ENCODE data around the gene AMPD2.

The AMPD2 gene

DNA sequence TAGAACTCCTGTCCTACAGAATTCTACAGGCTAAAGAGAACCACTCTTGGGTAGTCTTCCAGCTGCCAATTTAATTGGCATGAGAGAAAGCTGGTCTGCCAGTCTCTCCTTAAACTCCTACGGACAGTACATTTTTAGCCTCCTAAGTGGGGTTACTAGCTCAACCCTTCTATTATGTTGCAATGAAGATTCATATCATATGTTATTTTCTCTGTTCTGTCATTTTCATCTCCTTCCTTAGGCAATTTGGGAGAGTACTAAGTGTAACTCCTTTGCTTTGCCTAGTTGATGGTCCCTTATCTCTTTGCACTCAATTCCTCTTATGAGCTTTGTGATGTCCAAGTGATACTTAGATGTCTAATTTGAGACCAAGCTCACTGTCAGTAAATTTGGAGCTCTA is 14.3 kb upstream of the AMPD2 start:
- Mint-ChIP-seq H3K4me1 (peaks cover 10% of the 10 kb centered on the region), H3K27ac (no peak overlapping the region), H3K9me3 (no peaks in the 10 kb centered on the region), H3K4me3 (no peak overlapping the region), H3K36me3 (peaks cover 4% of the 10 kb centered on the region), H3K27me3 (no peaks in the 10 kb centered on the region)
- no peak for DNase-seq
- CTCF ChIA-PET: interaction anchor here (1.1 kb wide), 1 partner anchor 25 kb away, joined by 3 read pairs; no protein-coding TSS in a partner anchor

DNA sequence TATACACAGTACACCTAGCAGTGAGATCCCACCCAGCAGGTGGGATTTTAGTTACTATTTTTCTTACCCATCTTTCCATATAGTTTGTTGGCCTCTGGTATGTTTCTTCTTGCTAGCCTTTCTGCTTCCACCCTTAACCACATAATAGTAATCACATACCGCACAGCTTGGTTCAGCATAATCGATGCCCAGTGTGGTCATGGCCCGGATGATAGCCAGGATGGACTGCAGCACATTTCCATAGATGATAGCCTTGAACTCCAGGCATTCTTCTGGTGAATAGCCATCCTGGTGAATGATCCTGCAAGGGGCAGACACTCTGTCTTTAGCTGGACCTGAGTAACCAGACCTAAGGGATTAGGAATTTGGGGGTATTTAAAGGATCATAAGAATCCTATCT is 9.8 kb upstream of the AMPD2 start:
- CTCF ChIA-PET: interaction anchor here (1.4 kb wide), 1 partner anchor 9 kb away, joined by 4 read pairs; no protein-coding TSS in a partner anchor
- Mint-ChIP-seq H3K4me3 (no peak overlapping the region), H3K27me3 (peaks cover 28% of the 10 kb centered on the region)

DNA sequence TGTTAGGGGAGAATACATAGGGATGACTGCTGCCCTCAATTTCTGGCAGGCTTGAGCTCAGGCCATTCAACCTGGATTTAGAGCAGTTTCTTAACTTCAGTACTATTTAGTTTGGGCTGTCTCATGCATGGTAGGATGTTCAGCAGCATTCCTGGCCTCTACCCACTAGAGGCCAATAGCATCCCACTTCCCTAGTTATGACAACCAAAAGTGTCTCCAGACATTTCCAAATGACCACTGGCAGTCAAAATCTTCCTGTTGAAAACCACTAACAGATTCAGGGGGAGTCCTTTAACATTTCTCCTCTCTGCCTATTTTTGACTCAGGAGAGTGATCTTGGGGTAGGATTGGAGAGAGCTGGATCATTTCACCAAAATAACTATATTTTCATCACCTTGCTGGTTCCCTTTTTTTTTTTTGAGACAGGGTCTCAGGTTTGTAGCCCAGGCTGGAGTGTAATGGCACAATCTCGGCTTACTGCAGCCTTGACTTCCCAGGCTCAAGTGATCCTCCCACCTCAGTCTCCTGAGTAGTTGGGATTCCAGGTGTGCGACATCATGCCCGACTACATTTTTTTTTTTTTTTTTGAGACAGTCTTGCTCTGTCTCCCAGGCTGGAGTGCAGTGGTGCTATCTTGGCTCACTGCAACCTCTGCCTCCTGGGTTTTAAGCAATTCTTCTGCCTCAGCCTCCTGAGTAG is 8.9 kb upstream of the AMPD2 start:
- peaks cover 28% of the 10 kb centered on the region for H3K27me3 Mint-ChIP-seq
- no peak for DNase-seq
- H3K4me1 Mint-ChIP-seq: peaks cover 3% of the 10 kb centered on the region
- H3K27ac Mint-ChIP-seq: no peak overlapping the region
- H3K9me3 Mint-ChIP-seq: no peaks in the 10 kb centered on the region
- no peak overlapping the region for H3K4me3 Mint-ChIP-seq
- H3K36me3 Mint-ChIP-seq: no peaks in the 10 kb centered on the region
- CTCF ChIA-PET: interaction anchor here (0.7 to 1.5 kb wide), 2 partner anchors 19 to 30 kb away, joined by 4 to 6 read pairs; no protein-coding TSS in a partner anchor

More for the DNA sequence above, 9.8 kb upstream of the AMPD2 start:
- no peak for DNase-seq
- no peaks in the 10 kb centered on the region for H3K9me3 Mint-ChIP-seq
- H3K36me3 Mint-ChIP-seq: no peaks in the 10 kb centered on the region
- no peak overlapping the region for H3K27ac Mint-ChIP-seq
- H3K4me1 Mint-ChIP-seq: no peaks in the 10 kb centered on the region

DNA sequence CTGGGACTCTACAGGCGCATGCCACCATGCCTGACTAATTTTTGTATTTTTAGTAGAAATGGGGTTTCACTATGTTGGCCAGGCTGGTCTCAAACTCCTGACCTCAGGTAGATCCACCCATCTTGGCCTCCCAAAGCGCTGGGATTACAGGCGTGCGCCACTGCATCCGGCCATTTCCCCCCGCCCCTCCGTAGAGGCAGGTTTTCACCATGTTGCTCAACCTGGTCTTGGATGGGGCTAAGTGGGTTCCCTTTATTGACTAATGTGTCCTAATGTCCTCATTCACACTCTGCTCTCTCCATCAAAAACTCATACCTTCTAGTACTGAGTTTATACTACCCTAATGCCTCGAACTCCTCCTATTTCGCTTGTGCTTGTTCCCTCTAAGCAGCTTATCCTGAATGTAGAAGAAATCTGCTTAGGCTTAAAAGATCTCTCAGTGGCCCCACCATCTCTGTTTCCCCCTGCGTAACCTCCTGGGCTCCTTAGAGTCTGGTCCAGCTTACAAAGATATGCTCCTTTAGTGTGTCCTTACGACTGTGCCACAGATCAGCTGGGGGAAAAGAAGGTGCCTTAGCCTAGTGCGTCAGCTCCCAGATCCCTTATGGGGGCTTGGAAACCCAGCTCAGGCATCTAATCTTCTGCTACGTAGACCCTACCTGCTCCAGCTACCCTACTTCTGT is 8.2 kb upstream of the AMPD2 start:
- Mint-ChIP-seq H3K27me3 (peaks cover 28% of the 10 kb centered on the region), H3K4me1 (peaks cover 10% of the 10 kb centered on the region), H3K9me3 (no peaks in the 10 kb centered on the region), H3K27ac (no peak overlapping the region), H3K36me3 (no peaks in the 10 kb centered on the region), H3K4me3 (no peak overlapping the region)
- CTCF ChIA-PET: interaction anchor here (1.5 kb wide), 1 partner anchor 29 kb away, joined by 6 read pairs; no protein-coding TSS in a partner anchor
- DNase-seq: no peak

DNA sequence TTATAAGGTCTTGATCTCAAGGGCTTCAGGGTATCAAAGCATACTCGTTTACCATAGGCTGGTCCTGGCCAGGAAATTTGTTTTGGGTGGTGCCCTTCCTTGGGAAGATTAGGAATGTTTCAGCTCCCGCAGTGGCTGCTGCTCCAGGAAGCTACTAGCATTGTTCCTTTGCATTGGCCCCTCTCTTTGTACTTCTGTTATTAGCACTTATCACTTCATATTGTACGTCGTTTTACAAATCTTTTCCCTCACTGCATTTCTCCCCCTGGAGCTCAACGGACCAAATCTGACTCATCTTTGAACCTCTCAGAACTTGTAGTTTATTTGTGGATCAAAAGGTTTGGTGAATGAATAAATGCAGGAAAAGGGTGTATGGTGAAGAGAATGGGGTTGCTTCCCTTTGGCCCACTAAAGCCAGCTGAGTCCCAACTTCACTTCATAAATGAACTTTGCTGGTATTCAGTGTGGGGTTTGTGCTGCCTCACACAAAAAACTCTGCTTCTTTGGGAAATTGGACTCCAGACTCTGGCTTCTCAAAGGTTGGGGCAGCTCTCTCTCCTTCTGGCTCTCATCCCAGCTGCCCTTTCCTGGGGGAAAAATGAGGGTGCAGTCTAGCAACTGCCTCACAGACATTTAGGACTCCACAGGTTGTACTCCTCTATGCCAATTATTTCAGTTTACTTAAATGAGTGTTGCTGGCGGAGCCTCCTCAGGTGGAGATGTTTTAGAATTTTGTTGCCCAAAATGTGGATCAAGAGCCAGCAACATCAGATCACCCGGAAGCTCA is 6.1 kb upstream of the AMPD2 start:
- Mint-ChIP-seq H3K9me3 (no peaks in the 10 kb centered on the region), H3K4me3 (no peak overlapping the region), H3K27me3 (peaks cover 28% of the 10 kb centered on the region), H3K4me1 (peaks cover 26% of the 10 kb centered on the region), H3K36me3 (no peaks in the 10 kb centered on the region), H3K27ac (no peak overlapping the region)
- DNase-seq: no peak
- CTCF ChIA-PET: interaction anchor here (1.0 to 2.6 kb wide), 4 partner anchors 17 to 161 kb away, joined by 3 to 9 read pairs (median 3); no protein-coding TSS in a partner anchor

DNA sequence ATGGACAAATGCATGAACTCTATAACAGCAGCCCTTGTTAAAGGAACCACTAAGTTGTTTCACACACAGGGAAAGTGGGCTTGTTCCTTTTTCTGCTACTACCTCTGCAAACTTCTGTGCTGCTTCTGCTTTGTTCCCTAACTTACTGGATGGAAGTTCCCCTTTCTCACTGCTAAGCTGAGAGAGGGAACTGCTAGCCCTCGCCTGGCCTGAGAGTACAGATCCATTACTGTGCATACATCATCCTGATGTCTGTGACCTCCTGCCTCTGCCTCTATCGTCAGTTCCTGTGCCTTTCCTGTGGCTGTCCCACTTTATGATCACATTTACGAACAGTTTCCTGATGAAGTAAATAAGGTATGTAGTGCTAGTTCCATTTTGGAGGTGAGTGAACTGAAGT is 3.8 kb upstream of the AMPD2 start:
- DNase-seq: peak; percentile 26
- peaks cover 39% of the 10 kb centered on the region for H3K4me1 Mint-ChIP-seq
- CTCF ChIA-PET: interaction anchor here (1.0 to 2.6 kb wide), 2 partner anchors 68 to 70 kb away, joined by 3 to 12 read pairs; partner anchors contain the start of gene GNAI3
- no peak overlapping the region for H3K27ac Mint-ChIP-seq
- peaks cover 27% of the 10 kb centered on the region for H3K27me3 Mint-ChIP-seq
- peaks cover 2% of the 10 kb centered on the region for H3K36me3 Mint-ChIP-seq
- no peak overlapping the region for H3K4me3 Mint-ChIP-seq
- no peaks in the 10 kb centered on the region for H3K9me3 Mint-ChIP-seq

DNA sequence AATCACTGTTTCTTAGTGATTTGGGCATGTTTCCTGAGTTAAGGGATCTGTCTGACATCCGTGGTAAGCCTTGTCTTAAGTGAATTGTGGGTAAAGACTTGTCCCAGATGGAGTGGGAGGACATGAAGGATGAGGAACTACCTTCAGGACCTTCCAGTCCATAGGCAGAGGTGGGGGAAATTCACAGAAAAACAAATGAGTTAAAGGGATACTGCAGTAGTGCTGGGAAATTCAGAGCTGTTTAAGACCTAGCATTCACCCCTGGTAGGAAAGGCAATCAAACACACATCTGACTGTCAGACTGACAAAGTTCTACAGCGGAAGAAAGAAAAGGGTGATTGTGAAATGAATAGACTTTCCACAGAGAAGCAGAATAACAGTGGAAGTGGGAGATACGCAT is 3.2 kb upstream of the AMPD2 start:
- DNase-seq: no peak
- H3K4me3 Mint-ChIP-seq: no peak overlapping the region
- peaks cover 22% of the 10 kb centered on the region for H3K27me3 Mint-ChIP-seq
- H3K27ac Mint-ChIP-seq: no peak overlapping the region
- H3K9me3 Mint-ChIP-seq: no peaks in the 10 kb centered on the region
- H3K36me3 Mint-ChIP-seq: peaks cover 2% of the 10 kb centered on the region
- peaks cover 40% of the 10 kb centered on the region for H3K4me1 Mint-ChIP-seq
- CTCF ChIA-PET: interaction anchor here (1.0 to 2.6 kb wide), 6 partner anchors 8 to 123 kb away, joined by 3 to 12 read pairs (median 4); partner anchors contain the start of gene GNAI3

DNA sequence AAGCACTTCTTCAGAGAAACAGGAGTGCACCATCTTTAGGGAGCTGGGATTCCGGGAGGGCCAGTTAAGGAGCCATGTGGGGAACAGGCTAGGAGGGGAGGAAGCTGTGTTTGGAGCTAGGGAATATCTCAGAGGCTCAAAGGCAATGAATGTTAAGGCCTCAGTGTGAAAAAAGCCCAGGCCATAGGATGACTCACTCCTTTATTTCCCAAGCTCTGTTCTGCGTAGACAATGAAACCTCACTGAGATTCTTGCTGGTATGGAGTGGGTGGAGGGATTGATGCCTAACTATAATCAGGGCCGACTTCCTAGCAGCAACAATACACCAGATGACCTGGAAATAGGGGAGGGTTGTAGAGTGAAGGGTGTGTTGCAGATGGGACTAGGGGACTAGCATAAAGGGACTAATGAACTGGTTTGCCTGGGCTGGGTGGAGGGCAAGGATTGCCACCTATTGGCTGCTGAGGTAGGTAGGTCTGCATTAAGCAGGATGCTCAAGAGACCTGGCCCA is 2.3 kb upstream of the AMPD2 start:
- DNase-seq: peak; percentile 20
- Mint-ChIP-seq H3K36me3 (peaks cover 6% of the 10 kb centered on the region), H3K27ac (peak overlapping the region; percentile 56), H3K4me3 (no peak overlapping the region), H3K9me3 (no peaks in the 10 kb centered on the region), H3K4me1 (peaks cover 49% of the 10 kb centered on the region), H3K27me3 (peaks cover 12% of the 10 kb centered on the region)
- CTCF ChIA-PET: interaction anchor here (1.1 to 2.6 kb wide), 5 partner anchors 9 to 124 kb away, joined by 3 to 12 read pairs (median 4); no protein-coding TSS in a partner anchor

DNA sequence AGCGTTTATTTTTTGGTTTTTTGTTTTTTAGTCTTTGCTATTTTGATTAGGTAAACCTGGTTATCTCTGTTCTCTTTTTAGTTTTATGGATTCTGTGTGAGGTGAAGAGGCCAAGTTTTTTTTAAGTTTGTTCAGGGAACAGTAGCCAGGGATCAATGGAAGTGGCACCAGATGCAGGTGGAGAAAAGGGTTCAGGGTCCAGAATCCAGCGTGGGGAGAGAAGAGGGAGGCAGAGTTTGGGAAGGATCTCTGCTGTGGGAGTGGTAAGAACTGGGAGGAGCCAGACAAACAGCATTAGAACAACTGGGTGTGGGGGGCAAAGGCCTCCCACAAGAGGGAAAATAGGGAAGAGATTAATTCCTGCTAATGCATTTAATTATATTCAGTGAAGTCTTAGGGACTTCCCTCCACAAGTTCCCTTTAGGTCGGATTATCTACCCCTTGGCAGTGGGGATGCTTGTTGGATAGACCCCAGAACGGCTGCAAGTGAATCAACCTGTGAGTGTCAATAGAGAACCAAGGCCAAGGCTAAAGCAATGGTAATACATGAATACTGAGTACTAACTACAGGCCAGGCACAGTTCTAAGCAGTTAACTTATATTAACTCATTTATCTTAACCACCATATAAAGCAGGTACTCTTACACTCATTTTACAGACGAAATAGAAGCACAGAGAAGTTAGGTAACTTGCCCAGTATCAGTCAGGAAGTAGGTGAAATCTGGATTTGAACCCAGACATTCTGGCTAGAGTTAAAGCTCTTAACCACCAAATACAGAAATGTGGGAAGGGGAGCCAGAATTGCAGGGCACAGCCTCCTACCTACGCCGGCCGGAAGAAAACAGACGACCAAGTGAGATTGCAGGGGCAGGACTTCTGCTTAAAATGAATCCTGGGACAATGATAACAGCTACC is 719 bp upstream of the AMPD2 start:
- Mint-ChIP-seq H3K27ac (peak overlapping the region; percentile 93), H3K27me3 (peaks cover 2% of the 10 kb centered on the region), H3K36me3 (peaks cover 9% of the 10 kb centered on the region), H3K9me3 (no peaks in the 10 kb centered on the region), H3K4me3 (peak overlapping the region; percentile 96), H3K4me1 (peaks cover 64% of the 10 kb centered on the region)
- DNase-seq: peak; percentile 29
- CTCF ChIA-PET: interaction anchor here (1.8 to 1.9 kb wide), 2 partner anchors 21 to 122 kb away, joined by 4 to 12 read pairs; no protein-coding TSS in a partner anchor

DNA sequence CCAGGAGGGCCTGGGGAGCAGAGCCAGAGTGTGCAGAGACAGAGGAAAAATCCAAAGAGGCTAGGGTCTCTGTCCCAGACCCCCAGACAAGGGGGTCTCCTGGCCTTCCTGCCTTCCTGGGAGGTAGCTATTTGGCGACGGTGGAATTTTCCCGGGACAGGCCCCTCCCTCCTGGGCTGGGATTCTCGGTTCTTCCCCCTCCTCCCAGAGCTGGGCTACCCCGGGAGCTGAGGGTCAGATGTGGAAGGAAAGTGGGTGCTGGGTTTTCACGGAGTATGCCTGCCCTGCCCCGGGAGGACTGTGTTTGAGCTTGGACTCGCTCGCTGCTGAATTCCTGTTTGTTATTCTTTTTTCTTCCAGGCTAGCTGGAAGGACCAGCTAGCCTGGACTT is 759 bp downstream of the AMPD2 start:
- Mint-ChIP-seq H3K36me3 (peaks cover 9% of the 10 kb centered on the region), H3K4me1 (peaks cover 77% of the 10 kb centered on the region), H3K27me3 (no peaks in the 10 kb centered on the region), H3K27ac (peak overlapping the region; percentile 93), H3K4me3 (peak overlapping the region; percentile 96), H3K9me3 (no peaks in the 10 kb centered on the region)
- CTCF ChIA-PET: interaction anchor here (0.7 to 1.9 kb wide), 7 partner anchors 11 to 156 kb away, joined by 3 to 12 read pairs (median 4); partner anchors contain the start of gene GNAI3
- no peak for DNase-seq

DNA sequence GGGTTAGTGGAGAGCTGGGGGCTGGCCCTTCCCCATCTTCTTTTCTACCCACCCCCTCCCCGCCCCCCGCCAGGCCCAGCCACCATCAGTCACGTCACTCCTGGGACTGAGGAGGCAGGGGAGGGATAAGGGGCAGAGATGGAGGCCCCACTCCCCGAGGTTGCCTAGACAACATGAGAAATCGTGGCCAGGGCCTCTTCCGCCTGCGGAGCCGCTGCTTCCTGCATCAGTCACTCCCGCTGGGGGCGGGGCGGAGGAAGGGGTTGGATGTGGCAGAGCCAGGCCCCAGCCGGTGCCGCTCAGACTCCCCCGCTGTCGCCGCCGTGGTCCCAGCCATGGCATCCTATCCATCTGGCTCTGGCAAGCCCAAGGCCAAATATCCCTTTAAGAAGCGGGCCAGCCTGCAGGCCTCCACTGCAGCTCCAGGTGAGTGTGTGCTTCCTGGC is 1.2 kb downstream of the AMPD2 start:
- DNase-seq: peak; percentile 99
- Mint-ChIP-seq H3K27me3 (no peaks in the 10 kb centered on the region), H3K4me3 (peak overlapping the region; percentile 96), H3K9me3 (no peaks in the 10 kb centered on the region), H3K27ac (peak overlapping the region; percentile 93), H3K4me1 (peaks cover 77% of the 10 kb centered on the region), H3K36me3 (peaks cover 10% of the 10 kb centered on the region)
- CTCF ChIA-PET: interaction anchor here (0.7 to 1.9 kb wide), 7 partner anchors 10 to 156 kb away, joined by 3 to 12 read pairs (median 4); partner anchors contain the start of gene GNAI3

DNA sequence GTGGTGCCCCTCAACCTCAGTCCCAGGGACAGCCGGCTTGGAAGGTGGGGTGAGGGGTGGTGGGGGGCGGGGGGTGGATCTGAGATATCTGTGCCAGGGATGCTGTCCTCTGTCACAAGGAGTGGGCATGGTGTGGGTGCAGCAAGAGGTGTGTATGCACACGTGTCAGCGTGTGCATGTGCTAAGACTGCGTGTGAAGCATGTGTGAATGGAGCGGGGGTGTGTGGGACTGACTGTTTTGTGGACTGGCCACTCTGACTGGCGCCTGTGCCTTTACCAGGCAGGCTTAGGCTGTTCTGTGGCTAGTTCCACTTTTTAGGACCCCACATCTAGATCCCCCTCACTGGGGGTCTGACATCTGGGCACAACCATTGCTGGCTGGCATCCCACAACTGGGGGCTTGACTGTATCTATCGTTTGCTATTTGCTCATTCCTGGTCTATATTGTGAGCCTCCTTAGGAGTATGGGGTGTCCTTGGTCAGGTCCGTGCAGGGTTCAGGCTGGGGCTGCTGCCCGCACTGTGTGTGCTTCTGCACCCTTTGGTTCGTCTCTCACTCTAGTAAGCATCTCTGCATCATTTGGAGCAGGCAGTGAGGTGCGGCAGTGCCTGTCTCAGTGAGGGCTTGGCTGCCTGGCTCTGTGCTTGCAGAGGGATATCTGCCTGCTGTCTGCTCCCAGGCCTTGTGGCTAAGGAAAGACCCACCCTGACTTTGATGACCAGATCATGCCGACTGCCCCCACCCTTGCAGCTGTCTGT is 1.9 kb downstream of the AMPD2 start:
- H3K4me1 Mint-ChIP-seq: peaks cover 74% of the 10 kb centered on the region
- peak overlapping the region; percentile 96 for H3K4me3 Mint-ChIP-seq
- no peaks in the 10 kb centered on the region for H3K9me3 Mint-ChIP-seq
- peaks cover 17% of the 10 kb centered on the region for H3K36me3 Mint-ChIP-seq
- H3K27ac Mint-ChIP-seq: peak overlapping the region; percentile 58
- H3K27me3 Mint-ChIP-seq: no peaks in the 10 kb centered on the region
- no peak for DNase-seq
- CTCF ChIA-PET: interaction anchor here (1.2 to 3.7 kb wide), 4 partner anchors 9 to 73 kb away, joined by 4 to 34 read pairs (median 10); partner anchors contain the start of gene GNAI3

Data from activated naive CD4-positive, alpha-beta T cell treated with anti-CD3 and anti-CD28 coated beads, Interleukin-2, amount 10 ng/mL, durations not matched to agents 7 days and 5 days (primary cell).